CD14-positive monocyte (primary cell): ENCODE results near the gene UMPS. TPM values are rescaled to one million over a fixed set of nuclear protein-coding genes. Genes with fewer than 3 reads are reported as not detected.

ENCODE experiments used
- DNase-seq, 3 donors: peaks; one replicate each; pipeline ENCODE4 v3.0.0-alpha.2; 2011 to 2022
- H2AFZ ChIP-seq: 2 replicates; pipeline ENCODE4 v1.6.0; 2012; ENCODE audit warnings: mild to moderate bottlenecking, low read depth, low read length, inconsistent platforms; ENCODE audit not compliant: insufficient read depth, poor library complexity, severe bottlenecking
- H3K27ac ChIP-seq, 2 donors: 1 replicate in 1 of 2; 2 replicates in 1 of 2; pipeline ENCODE4 v1.5.1; 2012 to 2013; ENCODE audit warnings: low read length in 2 of 2, control low read depth in 1 of 2, inconsistent platforms in 1 of 2, low read depth in 1 of 2, mild to moderate bottlenecking in 1 of 2
- H3K27me3 ChIP-seq, 2 donors: one replicate each; pipeline versions ENCODE4 v1.6.0 to v1.6.1; 2011 to 2013; ENCODE audit warnings: low read length in 2 of 2; ENCODE audit not compliant: control insufficient read depth in 2 of 2, insufficient read depth in 2 of 2
- H3K36me3 ChIP-seq, 2 donors: replicated peaks in 1 of 2; 1 replicate in 1 of 2; 2 replicates in 1 of 2; pipeline versions ENCODE4 v1.5.1 to v1.6.1; 2012 to 2013; ENCODE audit warnings: low read length in 2 of 2, control low read depth in 1 of 2, inconsistent platforms in 1 of 2, mild to moderate bottlenecking in 1 of 2; ENCODE audit not compliant: insufficient read depth in 2 of 2, control insufficient read depth in 1 of 2
- H3K4me1 ChIP-seq, 2 donors: 1 replicate in 1 of 2; 2 replicates in 1 of 2; pipeline versions ENCODE4 v1.5.1 to v1.6.1; 2012 to 2013; ENCODE audit warnings: low read length in 2 of 2, control low read depth in 1 of 2, inconsistent platforms in 1 of 2, mild to moderate bottlenecking in 1 of 2, moderate library complexity in 1 of 2; ENCODE audit not compliant: insufficient read depth in 2 of 2, control insufficient read depth in 1 of 2
- H3K4me2 ChIP-seq: replicated peaks from 2 replicates; pipeline ENCODE3; 2012; ENCODE audit warnings: low read length, moderate library complexity, mild to moderate bottlenecking; ENCODE audit not compliant: poor library complexity, severe bottlenecking; ENCODE audit errors: extremely low read depth
- H3K4me3 ChIP-seq, 3 experiments: fragments of 200-600 bp in 1 of 3; sonication (generic) in 1 of 3; replicated peaks in 1 of 3; 1 replicate in 2 of 3; 2 replicates in 1 of 3; pipeline ENCODE4 v1.5.1; 2011 to 2013; ENCODE audit warnings: low read length in 3 of 3, mild to moderate bottlenecking in 3 of 3, control low read depth in 2 of 3, low read depth in 2 of 3, inconsistent platforms in 1 of 3, moderate library complexity in 1 of 3
- H3K79me2 ChIP-seq: 2 replicates; pipeline ENCODE4 v1.6.0; 2012; ENCODE audit warnings: mild to moderate bottlenecking, control low read depth, inconsistent platforms, low read length, moderate library complexity; ENCODE audit not compliant: insufficient read depth
- H3K9ac ChIP-seq: 2 replicates; pipeline ENCODE4 v1.6.0; 2017; ENCODE audit warnings: low read length, mild to moderate bottlenecking; ENCODE audit not compliant: insufficient read depth, poor library complexity, severe bottlenecking
- H3K9me3 ChIP-seq, 2 donors: replicated peaks in 1 of 2; 1 replicate in 1 of 2; 2 replicates in 1 of 2; pipeline versions ENCODE4 v1.5.1 to v1.6.1; 2012 to 2013; ENCODE audit warnings: low read length in 2 of 2, control low read depth in 1 of 2; ENCODE audit not compliant: control insufficient read depth in 1 of 2, insufficient read depth in 1 of 2
- H4K20me1 ChIP-seq: 2 replicates; pipeline ENCODE4 v1.6.0; 2012; ENCODE audit warnings: mild to moderate bottlenecking, low read length, control low read depth, moderate library complexity; ENCODE audit not compliant: insufficient read depth
- H3K27ac Mint-ChIP-seq, 7 donors: one replicate each; pipeline ENCODE4 v1.8.0; 2020; ENCODE audit warnings: mild to moderate bottlenecking in 7 of 7, mixed read lengths in 7 of 7, moderate library complexity in 6 of 7, inconsistent platforms in 2 of 7
- H3K27me3 Mint-ChIP-seq, 3 donors: one replicate each; pipeline ENCODE4 v1.8.0; 2021 to 2022; ENCODE audit warnings: low read depth in 3 of 3, mild to moderate bottlenecking in 3 of 3, mixed read lengths in 3 of 3, moderate library complexity in 3 of 3, inconsistent platforms in 1 of 3
- H3K36me3 Mint-ChIP-seq, 2 donors: one replicate each; pipeline ENCODE4 v1.8.0; 2020; ENCODE audit warnings: mixed read lengths in 2 of 2, inconsistent platforms in 1 of 2, mild to moderate bottlenecking in 1 of 2
- H3K4me1 Mint-ChIP-seq: one replicate; pipeline ENCODE4 v1.8.0; 2020; ENCODE audit warnings: mild to moderate bottlenecking, mixed read lengths
- H3K4me3 Mint-ChIP-seq, 2 donors: one replicate each; pipeline ENCODE4 v1.8.0; 2020; ENCODE audit warnings: mild to moderate bottlenecking in 2 of 2, mixed read lengths in 2 of 2, moderate library complexity in 1 of 2
- H3K9me3 Mint-ChIP-seq, 7 donors: one replicate each; pipeline ENCODE4 v1.8.0; 2020 to 2022; ENCODE audit warnings: mixed read lengths in 7 of 7, mild to moderate bottlenecking in 6 of 7, moderate library complexity in 6 of 7, inconsistent platforms in 2 of 7
- CTCF ChIP-seq: fragments of 200-600 bp; IDR thresholded peaks from one replicate; pipeline ENCODE4 v1.8.0; 2022; ENCODE audit warnings: antibody characterized with exemption, mild to moderate bottlenecking
- WGBS: methylation state at CpG from one replicate; pipeline ENCODE4 v1.1.5; 2013; ENCODE audit warnings: missing lambda C conversion rate; ENCODE audit not compliant: insufficient coverage; 5-methylcytosine and 5-hydroxymethylcytosine counted together
- intact Hi-C, 2 donors: fragments of 100-400 bp; cut with micrococcal nuclease; formaldehyde crosslinking; loops; one replicate each; pipeline versions ENCODE4 v1.15.0 to v1.15.1; 2023
- polyA plus RNA-seq, 3 donors: library from polyadenylated mRNA; depleted of rRNA in 1 of 3; unstranded in 2 of 3; stranded (reverse) in 1 of 3; fragments of 300-500 nt in 2 of 3; fragments of >200 nt in 1 of 3; fragmentation: Illumina TruSeq in 2 of 3; gene quantifications; 1 replicate in 2 of 3; 2 replicates in 1 of 3; pipeline ENCODE4 v1.2.3, GENCODE V29; 2012 to 2021

Gene UMPS
- polyA plus RNA-seq, 3 donors, result 4.6 to 13.5 (median 9.1) TPM

- no peaks in the 10 kb centered on the region for H3K36me3 Mint-ChIP-seq
- Histone ChIP-seq H3K4me2 (no peak overlapping the region), H3K27ac (no peak overlapping the region), H3K4me1 (peaks cover 3 to 7% of the 10 kb centered on the region in 2 donors), H2AFZ (no peak overlapping the region), H3K79me2 (no peaks in the 10 kb centered on the region), H3K9ac (no peak overlapping the region), H3K9me3 (no peaks in the 10 kb centered on the region), H4K20me1 (no peaks in the 10 kb centered on the region), H3K27me3 (no peaks in the 10 kb centered on the region), H3K4me3 (no peak overlapping the region), H3K36me3 (no peaks in the 10 kb centered on the region)
- no peak overlapping the region for H3K4me3 Mint-ChIP-seq
- no peak for TF ChIP-seq CTCF
- peaks cover 5% of the 10 kb centered on the region for H3K4me1 Mint-ChIP-seq
- peaks cover 0 to 5% (median 1%) of the 10 kb centered on the region in 3 donors for H3K27me3 Mint-ChIP-seq
- intact Hi-C loops, result no loop called here
- H3K9me3 Mint-ChIP-seq, result no peaks in the 10 kb centered on the region
- WGBS, result 81% methylated on average over 3 of the region's 5 CpGs
- no peak overlapping the region for H3K27ac Mint-ChIP-seq
- DNase-seq, result no peak
Measured at GRCh38 chr3:124764746-124765145, 34.5 kb downstream of the UMPS start.

DNA sequence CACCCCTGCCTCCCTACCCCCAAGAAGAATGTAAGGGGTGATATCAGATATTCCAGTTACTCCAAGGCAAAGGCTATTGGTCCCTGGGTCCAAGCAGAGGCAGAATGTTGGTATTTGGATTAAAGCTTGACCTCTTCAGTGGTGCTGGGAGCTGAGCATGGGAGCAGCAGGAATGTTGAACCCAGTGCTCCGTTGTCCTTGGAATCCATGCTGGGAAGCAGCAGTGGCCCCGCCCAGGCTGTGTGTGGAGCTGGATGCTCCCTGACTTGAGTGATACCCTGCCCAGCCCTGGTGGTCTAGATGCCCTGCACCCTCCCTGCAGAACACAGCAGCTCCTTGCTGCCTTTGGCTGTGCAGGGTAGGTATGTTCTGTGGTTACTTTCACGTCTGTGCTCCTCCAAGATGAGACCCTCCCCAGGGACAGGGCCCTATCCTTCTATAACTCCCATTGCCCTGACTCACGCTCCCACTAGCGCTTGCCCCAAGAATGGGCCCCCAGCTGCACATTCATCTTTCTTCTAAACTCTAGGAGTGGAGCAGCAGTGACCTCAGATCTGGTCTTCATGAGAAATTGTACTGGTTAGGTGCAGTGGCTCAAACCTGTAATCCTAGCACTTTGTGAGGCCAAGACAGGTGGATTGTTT lies 35.1 kb downstream of the UMPS start:
- no peak overlapping the region for H3K4me3 Mint-ChIP-seq
- H3K36me3 Mint-ChIP-seq, result no peaks in the 10 kb centered on the region
- Histone ChIP-seq H3K9me3 (no peaks in the 10 kb centered on the region), H3K36me3 (no peaks in the 10 kb centered on the region), H4K20me1 (no peaks in the 10 kb centered on the region), H2AFZ (no peak overlapping the region), H3K79me2 (no peaks in the 10 kb centered on the region), H3K4me3 (no peak overlapping the region), H3K4me1 (peaks cover 3 to 7% of the 10 kb centered on the region in 2 donors), H3K27me3 (no peaks in the 10 kb centered on the region), H3K9ac (no peak overlapping the region), H3K4me2 (no peak overlapping the region), H3K27ac (no peak overlapping the region)
- no peak for TF ChIP-seq CTCF
- DNase-seq, result no peak
- H3K9me3 Mint-ChIP-seq, result no peaks in the 10 kb centered on the region
- intact Hi-C loops, result no loop called here
- WGBS, result 100% methylated on average over 2 of the region's 5 CpGs
- H3K4me1 Mint-ChIP-seq, result peaks cover 5% of the 10 kb centered on the region
- peaks cover 1 to 5% (median 3%) of the 10 kb centered on the region in 3 donors for H3K27me3 Mint-ChIP-seq
- no peak overlapping the region for H3K27ac Mint-ChIP-seq
